GM20000 (cell line): ENCODE measurements around the gene ADGRB3.
"Not testable (repeated sequence)": the region's sequence is repeated elsewhere in the genome, so short reads cannot be mapped to it uniquely, and the experiment has no call there.

Experiments used
- DNase-seq: peaks from one replicate; pipeline ENCODE4 v3.0.0; 2012; ENCODE audit warnings: low spot score
- TF ChIP-seq, protein P1 (sequence below): IDR thresholded peaks from 2 replicates; pipeline ENCODE4 v1.5.1; 2012; ENCODE audit warnings: mild to moderate bottlenecking, control low read depth; ENCODE audit errors: extremely low read depth, missing control alignments

The ADGRB3 gene

DNA sequence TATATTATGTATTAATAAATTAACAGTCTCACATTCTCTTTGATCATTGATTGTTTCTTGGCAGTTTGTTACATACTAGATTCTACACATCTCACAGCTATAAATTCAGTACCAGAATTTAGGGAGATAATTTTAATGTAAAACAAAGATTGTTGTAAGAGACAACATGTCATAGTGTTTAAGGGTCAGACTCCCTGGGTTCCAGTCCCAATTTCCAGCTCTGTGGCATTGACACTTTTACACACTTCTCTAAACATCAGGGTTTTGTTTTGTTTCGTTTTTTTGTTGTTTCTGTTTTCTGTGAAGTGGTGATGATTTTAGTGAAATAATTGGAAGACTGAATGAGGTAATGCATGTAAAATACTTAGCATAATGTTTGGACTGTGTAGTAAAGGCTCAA, 19.9 kb downstream of the ADGRB3 start:
- TF ChIP-seq, protein P1, sequence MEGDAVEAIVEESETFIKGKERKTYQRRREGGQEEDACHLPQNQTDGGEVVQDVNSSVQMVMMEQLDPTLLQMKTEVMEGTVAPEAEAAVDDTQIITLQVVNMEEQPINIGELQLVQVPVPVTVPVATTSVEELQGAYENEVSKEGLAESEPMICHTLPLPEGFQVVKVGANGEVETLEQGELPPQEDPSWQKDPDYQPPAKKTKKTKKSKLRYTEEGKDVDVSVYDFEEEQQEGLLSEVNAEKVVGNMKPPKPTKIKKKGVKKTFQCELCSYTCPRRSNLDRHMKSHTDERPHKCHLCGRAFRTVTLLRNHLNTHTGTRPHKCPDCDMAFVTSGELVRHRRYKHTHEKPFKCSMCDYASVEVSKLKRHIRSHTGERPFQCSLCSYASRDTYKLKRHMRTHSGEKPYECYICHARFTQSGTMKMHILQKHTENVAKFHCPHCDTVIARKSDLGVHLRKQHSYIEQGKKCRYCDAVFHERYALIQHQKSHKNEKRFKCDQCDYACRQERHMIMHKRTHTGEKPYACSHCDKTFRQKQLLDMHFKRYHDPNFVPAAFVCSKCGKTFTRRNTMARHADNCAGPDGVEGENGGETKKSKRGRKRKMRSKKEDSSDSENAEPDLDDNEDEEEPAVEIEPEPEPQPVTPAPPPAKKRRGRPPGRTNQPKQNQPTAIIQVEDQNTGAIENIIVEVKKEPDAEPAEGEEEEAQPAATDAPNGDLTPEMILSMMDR = no peak
- no peak for DNase-seq

DNA sequence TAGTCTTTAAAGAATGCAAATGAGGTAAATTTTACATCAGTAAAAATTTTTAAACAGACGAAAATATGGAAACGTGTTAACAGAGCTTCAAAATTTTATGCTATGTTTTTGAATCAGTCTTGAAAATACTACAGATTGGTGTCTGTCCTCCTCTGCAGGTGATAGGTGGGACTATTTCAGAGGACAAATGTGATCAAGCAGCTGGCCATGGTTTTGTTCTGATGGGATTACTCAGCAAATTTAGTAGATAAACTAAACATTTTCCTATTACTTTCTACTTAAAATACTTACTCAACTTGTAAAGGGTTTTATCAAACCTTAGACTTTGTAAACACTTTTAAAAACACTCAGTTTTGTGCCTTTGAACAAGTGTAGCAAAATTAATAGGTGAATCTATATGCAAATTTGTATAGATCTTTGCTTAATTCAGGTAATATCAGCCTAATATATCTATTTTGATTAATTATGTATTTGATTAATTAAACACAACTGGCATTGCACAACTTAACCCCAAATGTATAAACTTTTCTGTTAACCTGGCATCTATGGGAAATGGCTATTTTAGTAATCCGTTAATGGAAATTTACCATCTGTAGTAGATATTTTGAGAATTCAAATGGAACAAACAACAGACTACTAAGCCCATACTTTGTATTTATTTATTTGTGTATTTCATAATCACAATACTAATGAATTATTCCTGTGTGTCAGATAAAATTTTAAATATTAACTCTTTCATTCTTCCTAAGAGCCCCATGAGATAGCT, 22.5 kb downstream of the ADGRB3 start:
- TF ChIP-seq, protein P1 = no peak

DNA sequence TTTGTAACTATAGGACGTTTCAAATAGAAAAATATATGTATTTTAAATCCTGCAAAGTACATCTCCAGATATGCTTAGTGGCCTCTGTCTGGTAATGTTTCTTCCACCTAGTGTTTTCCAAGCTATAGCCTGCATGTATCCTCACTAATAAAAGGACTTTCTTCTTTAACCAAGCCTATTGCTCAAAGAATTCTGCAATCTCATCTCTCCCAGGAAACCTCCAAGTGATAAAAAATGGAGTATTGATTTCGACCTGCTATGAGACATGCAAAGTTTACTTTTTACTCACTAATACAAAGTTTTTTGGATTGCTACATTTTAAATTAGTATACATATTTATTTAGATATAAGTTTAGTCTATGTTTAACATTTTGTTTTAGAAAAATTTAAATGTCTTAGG, 23.3 kb downstream of the ADGRB3 start:
- TF ChIP-seq, protein P1 = no peak
- no peak for DNase-seq

More for the DNA sequence above, 22.5 kb downstream of the ADGRB3 start:
- no peak for DNase-seq

DNA sequence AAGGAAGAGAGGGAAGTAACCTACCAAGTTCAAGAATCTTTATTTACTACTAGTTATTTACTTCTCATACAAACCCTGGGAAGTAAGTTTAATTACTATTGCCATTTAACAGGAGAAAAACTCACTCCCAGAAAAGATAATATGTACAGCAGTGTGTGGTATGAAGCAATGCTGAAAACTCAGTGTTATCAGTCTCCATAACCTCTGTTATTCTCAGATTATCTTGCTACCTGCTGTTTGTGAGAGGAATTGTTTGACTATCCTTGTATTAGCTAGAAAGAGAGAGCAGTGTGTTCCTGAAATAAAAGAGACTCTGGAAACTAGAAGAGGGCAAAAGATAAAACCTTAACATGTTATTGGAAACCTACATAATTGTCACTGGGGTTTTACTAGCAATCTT, 38.2 kb downstream of the ADGRB3 start:
- no peak for DNase-seq
- TF ChIP-seq, protein P1 = no peak

DNA sequence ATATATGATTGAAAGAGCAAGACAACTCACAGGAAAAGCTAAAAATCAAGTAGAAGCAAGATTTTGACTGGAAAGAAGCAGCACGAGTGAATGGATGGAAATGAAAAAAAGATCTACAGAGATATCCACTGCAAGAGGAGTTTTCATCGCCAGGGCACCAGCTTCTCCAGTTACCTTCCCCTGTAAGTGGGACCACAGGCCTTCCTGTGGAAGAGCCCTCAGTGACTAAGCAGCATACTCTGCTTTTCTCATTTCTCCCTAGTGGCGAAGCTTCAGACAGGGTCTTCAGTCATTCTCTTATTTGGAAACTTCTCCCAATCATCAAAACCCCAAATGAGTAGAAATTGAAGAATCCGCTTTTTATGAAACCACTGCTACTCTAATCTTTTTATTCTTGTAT, 40.5 kb downstream of the ADGRB3 start:
- TF ChIP-seq, protein P1 = no peak
- no peak for DNase-seq

DNA sequence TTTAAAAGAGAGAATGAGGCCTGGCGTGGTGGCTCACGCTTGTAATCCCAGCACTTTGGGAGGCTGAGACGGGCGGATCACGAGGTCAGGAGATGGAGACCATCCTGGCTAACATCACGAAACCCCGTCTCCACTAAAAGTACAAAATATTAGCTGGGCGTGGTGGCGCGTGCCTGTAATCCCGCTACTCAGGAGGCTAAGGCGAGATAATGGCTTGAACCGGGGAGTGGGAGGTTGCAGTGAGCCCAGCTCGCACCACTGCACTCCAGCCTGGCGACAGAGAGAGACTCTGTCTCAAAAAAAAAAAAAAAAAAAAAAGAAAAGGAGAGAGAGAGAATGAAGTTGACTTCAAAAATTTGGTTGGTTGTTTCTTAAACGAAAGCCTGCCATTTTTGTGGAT, 41.0 kb downstream of the ADGRB3 start:
- DNase-seq = not testable (repeated sequence)

DNA sequence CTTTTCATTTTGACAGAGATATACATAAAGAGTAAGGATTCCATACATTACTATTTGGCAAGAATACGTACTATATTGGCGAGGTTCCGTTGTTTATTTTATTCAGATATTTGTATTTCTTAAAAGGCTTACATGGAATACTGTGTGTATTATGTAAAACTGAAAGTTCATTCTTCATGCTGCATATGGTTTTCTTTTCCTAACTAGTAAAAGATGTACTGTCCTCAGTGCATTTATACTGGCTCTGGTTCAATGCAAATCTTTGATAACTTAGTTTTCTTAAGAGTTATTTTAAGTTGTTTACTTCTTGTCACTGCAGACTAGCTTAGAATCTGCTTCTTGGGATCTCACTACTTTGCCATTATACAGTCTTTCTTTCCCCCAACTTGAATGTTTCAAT, 42.0 kb downstream of the ADGRB3 start:
- TF ChIP-seq, protein P1 = no peak
- no peak for DNase-seq

DNA sequence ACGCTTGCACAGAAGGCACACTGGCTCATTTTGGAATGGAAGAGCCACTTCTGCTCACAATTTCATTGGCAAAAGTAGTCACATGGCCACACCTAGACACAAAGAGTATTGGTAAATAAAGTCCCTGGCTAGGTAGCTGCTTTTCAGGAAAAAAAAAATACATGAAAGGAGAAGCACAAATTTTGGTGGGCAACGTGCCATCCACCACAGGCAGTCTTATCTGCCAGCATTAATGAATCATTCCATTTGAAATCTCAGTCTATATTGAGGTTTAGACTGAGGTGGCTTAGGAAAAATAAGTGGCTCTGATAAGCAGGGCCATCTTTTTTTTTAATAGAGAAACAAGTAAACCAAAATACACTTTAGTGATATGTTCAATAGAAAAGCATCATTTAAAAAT, 44.3 kb downstream of the ADGRB3 start:
- DNase-seq = no peak
- TF ChIP-seq, protein P1 = no peak
